HEK293 (cell line): ENCODE measurements around the gene ANKRD44.

ENCODE experiments used
- CTCF ChIA-PET: fragments of 350-600 bp; formaldehyde crosslinking; extraction: SDS; loops from one replicate; lab custom pipeline; 2021; ENCODE audit warnings: antibody characterized with exemption; lab: Yijun Ruan, JAX
- POLR2A ChIA-PET: fragments of 300-600 bp; formaldehyde crosslinking; extraction: SDS; loops from one replicate; lab custom pipeline; 2020; ENCODE audit warnings: antibody characterized with exemption, inconsistent platforms; lab: Yijun Ruan, JAX
- H3K27ac ChIP-seq: fragments of 200-500 bp; sonication (Bioruptor generic); 2 replicates; pipeline ENCODE4 v1.5.1; 2014; ENCODE audit warnings: low read depth, low read length, control low read depth, inconsistent platforms; ENCODE audit errors: extremely low read depth
- H3K36me3 ChIP-seq, 2 experiments: fragments of 200-500 bp in 1 of 2; sonication (Bioruptor generic) in 1 of 2; 1 replicate in 1 of 2; 2 replicates in 1 of 2; pipeline ENCODE4 v1.5.1; 2014 to 2017; ENCODE audit warnings: inconsistent platforms in 2 of 2, low read length in 2 of 2; ENCODE audit not compliant: control insufficient read depth in 2 of 2, insufficient read depth in 1 of 2
- H3K4me1 ChIP-seq: fragments of 200-500 bp; sonication (Bioruptor generic); 2 replicates; pipeline ENCODE4 v1.5.1; 2014; ENCODE audit warnings: mild to moderate bottlenecking, low read length, inconsistent platforms; ENCODE audit not compliant: control insufficient read depth, insufficient read depth
- H3K4me3 ChIP-seq: 2 replicates; pipeline ENCODE4 v1.5.1; 2011; ENCODE audit warnings: low read depth, mild to moderate bottlenecking, control low read depth, low read length, moderate library complexity
- H3K9me3 ChIP-seq: fragments of 200-500 bp; sonication (Bioruptor generic); 2 replicates; pipeline ENCODE4 v1.5.1; 2014; ENCODE audit warnings: low read depth, low read length, inconsistent platforms; ENCODE audit not compliant: control insufficient read depth, insufficient read depth
- GFI1B ChIP-seq: fragments of 450-650 bp; formaldehyde crosslinking; IDR thresholded peaks from 2 replicates; pipeline ENCODE4 v1.5.1; 2016; ENCODE audit warnings: missing biosample characterization, missing genetic modification characterization
- HOXC10 ChIP-seq: sonication (generic); formaldehyde crosslinking; IDR thresholded peaks from 2 replicates; pipeline ENCODE4 v1.8.1; 2023; ENCODE audit warnings: mild to moderate bottlenecking, missing genetic modification reagents
- KLF16 ChIP-seq: fragments of 450-650 bp; formaldehyde crosslinking; IDR thresholded peaks from 2 replicates; pipeline ENCODE4 v1.5.1; 2017; ENCODE audit warnings: missing biosample characterization, missing genetic modification characterization
- KLF17 ChIP-seq: fragments of 450-650 bp; formaldehyde crosslinking; IDR thresholded peaks from 2 replicates; pipeline ENCODE4 v1.5.1; 2016; ENCODE audit warnings: missing biosample characterization, missing genetic modification characterization
- PRDM4 ChIP-seq: fragments of 450-650 bp; formaldehyde crosslinking; IDR thresholded peaks from 2 replicates; pipeline ENCODE4 v1.5.1; 2017; ENCODE audit warnings: missing biosample characterization, missing genetic modification characterization
- SETDB1 ChIP-seq: IDR thresholded peaks from one replicate; pipeline ENCODE4 v1.6.1; 2017; ENCODE audit warnings: mild to moderate bottlenecking, low read length, moderate library complexity, mixed read lengths; ENCODE audit not compliant: insufficient read length
- TSHZ1 ChIP-seq: fragments of 450-650 bp; formaldehyde crosslinking; IDR thresholded peaks from 2 replicates; pipeline ENCODE4 v1.5.1; 2016; ENCODE audit warnings: missing biosample characterization, missing genetic modification characterization, borderline replicate concordance
- ZFP3 ChIP-seq: fragments of 450-650 bp; formaldehyde crosslinking; IDR thresholded peaks from 2 replicates; pipeline ENCODE4 v1.5.1; 2016; ENCODE audit warnings: low read depth, missing biosample characterization, missing genetic modification characterization
- ZFP41 ChIP-seq: fragments of 450-650 bp; formaldehyde crosslinking; IDR thresholded peaks from 2 replicates; pipeline ENCODE4 v1.5.1; 2016; ENCODE audit warnings: missing biosample characterization, missing genetic modification characterization, borderline replicate concordance
- ZIC2 ChIP-seq: fragments of 450-650 bp; formaldehyde crosslinking; IDR thresholded peaks from 2 replicates; pipeline ENCODE4 v1.5.1; 2016; ENCODE audit warnings: missing biosample characterization, missing genetic modification characterization
- ZNF10 ChIP-seq: fragments of 450-650 bp; formaldehyde crosslinking; IDR thresholded peaks from 2 replicates; pipeline ENCODE4 v1.5.1; 2017; ENCODE audit warnings: missing biosample characterization, missing genetic modification characterization
- ZNF174 ChIP-seq: fragments of 450-650 bp; formaldehyde crosslinking; IDR thresholded peaks from 2 replicates; pipeline ENCODE4 v1.5.0; 2017; ENCODE audit warnings: missing biosample characterization, mild to moderate bottlenecking, missing genetic modification characterization
- ZNF302 ChIP-seq: fragments of 450-650 bp; formaldehyde crosslinking; IDR thresholded peaks from 2 replicates; pipeline ENCODE4 v1.5.1; 2016; ENCODE audit warnings: missing biosample characterization, missing genetic modification characterization, low read depth
- ZNF488 ChIP-seq: fragments of 450-650 bp; formaldehyde crosslinking; IDR thresholded peaks from 2 replicates; pipeline ENCODE4 v1.5.1; 2016; ENCODE audit warnings: missing biosample characterization, missing genetic modification characterization
- ZNF529 ChIP-seq: fragments of 450-650 bp; formaldehyde crosslinking; IDR thresholded peaks from 2 replicates; pipeline ENCODE4 v1.5.1; 2017; ENCODE audit warnings: missing genetic modification characterization, missing biosample characterization; ENCODE audit not compliant: insufficient replicate concordance
- ZNF544 ChIP-seq: fragments of 450-650 bp; formaldehyde crosslinking; IDR thresholded peaks from 2 replicates; pipeline ENCODE4 v1.5.0; 2017; ENCODE audit warnings: missing biosample characterization, missing genetic modification characterization
- ZNF549 ChIP-seq: fragments of 450-650 bp; IDR thresholded peaks from 2 replicates; pipeline ENCODE4 v1.5.1; 2018; ENCODE audit warnings: missing biosample characterization, missing genetic modification characterization, mild to moderate bottlenecking, inconsistent platforms, moderate library complexity
- ZNF610 ChIP-seq: fragments of 450-650 bp; formaldehyde crosslinking; IDR thresholded peaks from 2 replicates; pipeline ENCODE4 v1.5.1; 2016; ENCODE audit warnings: missing biosample characterization, missing genetic modification characterization, borderline replicate concordance
- ZNF76 ChIP-seq: fragments of 450-650 bp; formaldehyde crosslinking; IDR thresholded peaks from 2 replicates; pipeline ENCODE4; 2016; ENCODE audit warnings: low read depth, missing biosample characterization, missing genetic modification characterization, borderline replicate concordance
- ZSCAN18 ChIP-seq: fragments of 450-650 bp; formaldehyde crosslinking; IDR thresholded peaks from 2 replicates; pipeline ENCODE4 v1.5.1; 2016; ENCODE audit warnings: missing biosample characterization, missing genetic modification characterization
- ZSCAN4 ChIP-seq: fragments of 450-650 bp; formaldehyde crosslinking; IDR thresholded peaks from 2 replicates; pipeline ENCODE4 v1.5.1; 2017; ENCODE audit warnings: missing biosample characterization, missing genetic modification characterization

ANKRD44 gene

GRCh38 chr2:196971574-196972279 is 338.9 kb downstream of the ANKRD44 start (continued):
- TF ChIP-seq ZNF488 (tag by site-specific recombination) (no peak), ZIC2 (tag by site-specific recombination) (peak; percentile 38; the same call in 1 of the 2 replicates), ZFP3 (tag by site-specific recombination) (no peak), SETDB1 (no peak)

GRCh38 chr2:196970099-196970498 is 340.5 kb downstream of the ANKRD44 start:
- H3K9me3 ChIP-seq: no peaks in the 10 kb centered on the region
- H3K4me3 ChIP-seq: no peak overlapping the region
- no peaks in the 10 kb centered on the region for H3K36me3 ChIP-seq
- TF ChIP-seq TSHZ1 (tag by site-specific recombination): no peak
- TF ChIP-seq ZNF10 (tag by site-specific recombination): no peak
- no peak for TF ChIP-seq KLF17
- TF ChIP-seq ZNF549: no peak
- no peak for TF ChIP-seq ZNF529 (tag by site-specific recombination)
- TF ChIP-seq ZSCAN4 (tag by site-specific recombination): no peak
- TF ChIP-seq PRDM4: no peak
- no peak for TF ChIP-seq ZNF76
- no peak for TF ChIP-seq ZNF174 (tag by site-specific recombination)
- no peak for TF ChIP-seq GFI1B (tag by site-specific recombination)
- no peak for TF ChIP-seq HOXC10 (CRISPR knock-in tag)
- no peak for TF ChIP-seq ZNF302 (tag by site-specific recombination)
- TF ChIP-seq KLF16 (tag by site-specific recombination): no peak
- TF ChIP-seq ZNF610 (tag by site-specific recombination): no peak
- no peak for TF ChIP-seq ZSCAN18 (tag by site-specific recombination)
- TF ChIP-seq ZFP41 (tag by site-specific recombination): no peak
- TF ChIP-seq ZNF544 (tag by site-specific recombination): no peak
- TF ChIP-seq, all 188 proteins: peak for 0
- Histone ChIP-seq H3K27ac (no peak overlapping the region), H3K4me1 (peaks cover 5% of the 10 kb centered on the region; the same call in 1 of the 2 replicates)
- CTCF ChIA-PET: no interaction called here
- POLR2A ChIA-PET: no interaction called here
